Lower leg skin (tissue), 4 donors: ENCODE measurements around the gene GPRIN1. TPM values are rescaled to one million over a fixed set of nuclear protein-coding genes. Genes with fewer than 3 reads are reported as not detected.

ENCODE experiments used
- DNase-seq, 2 donors: peaks; one replicate each; pipeline ENCODE4 v3.0.0-alpha.2; 2019; ENCODE audit warnings: low spot score in 2 of 2
- H3K4me3 ChIP-seq: fragments of 200-600 bp; sonication (generic); 2 replicates; pipeline ENCODE4 v1.5.1; 2017; ENCODE audit warnings: mild to moderate bottlenecking, low read depth; ENCODE audit not compliant: poor library complexity, severe bottlenecking
- CTCF ChIP-seq, 3 donors: fragments of 450-650 bp; IDR thresholded peaks; one replicate each; pipeline ENCODE4 v1.5.1; 2016; ENCODE audit warnings: antibody characterized with exemption in 3 of 3, mild to moderate bottlenecking in 3 of 3, moderate library complexity in 2 of 3
- POLR2A ChIP-seq, 2 donors: fragments of 450-650 bp; IDR thresholded peaks; one replicate each; pipeline ENCODE4 v1.6.1; 2016 to 2017; ENCODE audit warnings: antibody characterized with exemption in 2 of 2, mild to moderate bottlenecking in 1 of 2, moderate library complexity in 1 of 2
- WGBS, 2 donors: methylation state at CpG; one replicate each; pipeline ENCODE4 v1.1.5; 2018; 5-methylcytosine and 5-hydroxymethylcytosine counted together
- intact Hi-C: fragments of 100-400 bp; cut with DNase I; formaldehyde crosslinking; loops from one replicate; pipeline ENCODE4 v1.15.0; 2023; ENCODE audit warnings: low total_unique reads
- total RNA-seq, 4 donors: library from RNA; depleted of rRNA; stranded (reverse); fragments of >200 nt; gene quantifications; one replicate each; pipeline ENCODE4 v1.1.0, GENCODE V29; 2016

Gene GPRIN1
- total RNA-seq, 4 donors from 2014 or later = 0.72 to 1.7 (median 1.5) TPM

GRCh38 chr5:176578391-176578808, 31.6 kb downstream of the GPRIN1 start:
- 20 to 30% methylated on average over 15 of the region's 15 CpGs for WGBS, 2 donors
- H3K4me3 ChIP-seq = no peak overlapping the region
- no peak for TF ChIP-seq POLR2A (IDR thresholded peaks at IDR 0.05)
- DNase-seq = no peak
- intact Hi-C loops = no loop called here

- WGBS, 2 donors = 87 to 88% methylated on average over 32 to 35 of the region's 36 CpGs
- intact Hi-C loops = no loop called here
- DNase-seq = no peak
- H3K4me3 ChIP-seq = no peak overlapping the region
- TF ChIP-seq POLR2A (IDR thresholded peaks at IDR 0.05) (no peak), CTCF (IDR thresholded peaks at IDR 0.05) (no peak)
Observed at GRCh38 chr5:176577312-176578176, 32.4 kb downstream of the GPRIN1 start.

- TF ChIP-seq CTCF (IDR thresholded peaks at IDR 0.05) (no peak), POLR2A (IDR thresholded peaks at IDR 0.05) (no peak)
- 69 to 81% methylated on average over 29 to 33 of the region's 37 CpGs for WGBS, 2 donors
- no peak for DNase-seq
- intact Hi-C loops = no loop called here
- H3K4me3 ChIP-seq = no peak overlapping the region
Observed at GRCh38 chr5:176575488-176576422, 34.2 kb downstream of the GPRIN1 start.

GRCh38 chr5:176575066-176575465, 34.9 kb downstream of the GPRIN1 start:
- no peak overlapping the region for H3K4me3 ChIP-seq
- 79 to 81% methylated on average over 14 of the region's 14 CpGs for WGBS, 2 donors
- intact Hi-C loops = no loop called here
- DNase-seq = no peak
- TF ChIP-seq POLR2A (IDR thresholded peaks at IDR 0.05) (no peak), CTCF (IDR thresholded peaks at IDR 0.05) (no peak)

- intact Hi-C loops = no loop called here
- WGBS, 2 donors = 31 to 52% methylated on average over 9 to 10 of the region's 10 CpGs
- TF ChIP-seq CTCF (IDR thresholded peaks at IDR 0.05) = no peak
- DNase-seq = no peak
- no peak overlapping the region for H3K4me3 ChIP-seq
Observed at GRCh38 chr5:176574297-176574591, 35.7 kb downstream of the GPRIN1 start.
